Prostate gland (tissue), 2 donors: Measurements from ENCODE around the gene SNRPD2. TPM values are rescaled to one million over a fixed set of nuclear protein-coding genes. Genes with fewer than 3 reads are reported as not detected.

Experiments
- DNase-seq: peaks from one replicate; pipeline ENCODE4 v3.0.0-alpha.2; 2019; ENCODE audit warnings: low spot score
- H3K27ac ChIP-seq, 2 donors: fragments of 200-600 bp; sonication (generic); 2 replicates each; pipeline ENCODE4 v1.5.1; 2017 to 2019
- H3K27me3 ChIP-seq: fragments of 200-600 bp; sonication (generic); replicated peaks from 2 replicates; pipeline ENCODE4 v1.5.1; 2019; ENCODE audit not compliant: insufficient read depth
- H3K36me3 ChIP-seq, 2 donors: fragments of 200-600 bp; sonication (generic); 1 replicate in 1 of 2; 2 replicates in 1 of 2; pipeline versions ENCODE4 v1.5.1 to v1.8.1; 2017 to 2019
- H3K4me1 ChIP-seq: fragments of 200-600 bp; sonication (generic); replicated peaks from 2 replicates; pipeline ENCODE4 v1.5.1; 2019
- H3K4me3 ChIP-seq, 2 donors: fragments of 200-600 bp; sonication (generic); 2 replicates each; pipeline ENCODE4 v1.5.1; 2017 to 2019
- H3K9me3 ChIP-seq: fragments of 200-600 bp; sonication (generic); 2 replicates; pipeline ENCODE4 v1.5.1; 2017
- POLR2A ChIP-seq: fragments of 450-650 bp; IDR thresholded peaks from one replicate; pipeline ENCODE4 v1.6.1; 2016; ENCODE audit warnings: antibody characterized with exemption, mild to moderate bottlenecking
- POLR2AphosphoS5 ChIP-seq: sonication (generic); formaldehyde crosslinking; IDR thresholded peaks from one replicate; pipeline ENCODE4 v1.6.1; 2017; ENCODE audit warnings: antibody characterized with exemption
- WGBS: methylation state at CpG from one replicate; pipeline ENCODE4 v1.1.5; 2018; 5-methylcytosine and 5-hydroxymethylcytosine counted together
- intact Hi-C: fragments of 100-400 bp; cut with DNase I; formaldehyde crosslinking; loops from one replicate; pipeline ENCODE4 v1.14.2; 2022
- total RNA-seq, 2 donors: library from RNA; depleted of rRNA; stranded (reverse); fragments of >200 nt; gene quantifications; one replicate each; pipeline ENCODE4 v1.1.0, GENCODE V29; 2016
- TF ChIP-seq, protein P1 (sequence below), 4 experiments: fragments of 200-600 bp in 2 of 4; fragments of 450-650 bp in 2 of 4; sonication (generic) in 2 of 4; IDR thresholded peaks; 1 replicate in 3 of 4; 2 replicates in 1 of 4; pipeline ENCODE4 v1.5.1; 2016 to 2019; ENCODE audit warnings: antibody characterized with exemption in 4 of 4, mild to moderate bottlenecking in 2 of 4, moderate library complexity in 2 of 4

Gene SNRPD2
- total RNA-seq, 2 donors from 2014 or later: 132 to 240 TPM

DNA sequence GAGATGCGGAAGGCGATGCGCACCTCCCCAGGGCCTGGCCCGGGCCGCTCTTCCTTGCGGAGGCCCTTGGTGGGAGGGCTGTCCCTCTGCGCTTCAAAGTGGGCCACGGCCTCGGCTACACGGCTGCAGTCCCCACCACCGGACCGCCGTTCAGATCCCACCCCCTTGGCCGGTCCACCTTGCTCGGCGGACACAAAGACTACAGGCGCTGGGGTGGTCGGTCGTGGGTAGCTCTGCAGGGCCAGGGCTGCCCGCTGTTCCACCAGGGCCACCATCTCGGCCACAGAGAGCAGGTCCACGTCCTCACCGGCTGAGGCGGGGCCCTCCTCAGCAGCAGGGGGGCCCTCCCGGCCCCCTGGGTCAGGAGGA is 20.9 kb upstream of the SNRPD2 start:
- H3K4me1 ChIP-seq: no peaks in the 10 kb centered on the region
- H3K27me3 ChIP-seq: no peaks in the 10 kb centered on the region
- H3K27ac ChIP-seq: no peak overlapping the region
- no peak overlapping the region for H3K4me3 ChIP-seq
- intact Hi-C loops: no loop called here
- H3K9me3 ChIP-seq: no peaks in the 10 kb centered on the region
- WGBS: 90% methylated on average over 9 of the region's 25 CpGs
- H3K36me3 ChIP-seq: peaks cover 4 to 5% of the 10 kb centered on the region in 2 donors
- DNase-seq: no peak
- TF ChIP-seq POLR2A: no peak
- TF ChIP-seq, protein P1, sequence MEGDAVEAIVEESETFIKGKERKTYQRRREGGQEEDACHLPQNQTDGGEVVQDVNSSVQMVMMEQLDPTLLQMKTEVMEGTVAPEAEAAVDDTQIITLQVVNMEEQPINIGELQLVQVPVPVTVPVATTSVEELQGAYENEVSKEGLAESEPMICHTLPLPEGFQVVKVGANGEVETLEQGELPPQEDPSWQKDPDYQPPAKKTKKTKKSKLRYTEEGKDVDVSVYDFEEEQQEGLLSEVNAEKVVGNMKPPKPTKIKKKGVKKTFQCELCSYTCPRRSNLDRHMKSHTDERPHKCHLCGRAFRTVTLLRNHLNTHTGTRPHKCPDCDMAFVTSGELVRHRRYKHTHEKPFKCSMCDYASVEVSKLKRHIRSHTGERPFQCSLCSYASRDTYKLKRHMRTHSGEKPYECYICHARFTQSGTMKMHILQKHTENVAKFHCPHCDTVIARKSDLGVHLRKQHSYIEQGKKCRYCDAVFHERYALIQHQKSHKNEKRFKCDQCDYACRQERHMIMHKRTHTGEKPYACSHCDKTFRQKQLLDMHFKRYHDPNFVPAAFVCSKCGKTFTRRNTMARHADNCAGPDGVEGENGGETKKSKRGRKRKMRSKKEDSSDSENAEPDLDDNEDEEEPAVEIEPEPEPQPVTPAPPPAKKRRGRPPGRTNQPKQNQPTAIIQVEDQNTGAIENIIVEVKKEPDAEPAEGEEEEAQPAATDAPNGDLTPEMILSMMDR (IDR thresholded peaks at IDR 0.05): no peak
- no peak for TF ChIP-seq POLR2AphosphoS5

DNA sequence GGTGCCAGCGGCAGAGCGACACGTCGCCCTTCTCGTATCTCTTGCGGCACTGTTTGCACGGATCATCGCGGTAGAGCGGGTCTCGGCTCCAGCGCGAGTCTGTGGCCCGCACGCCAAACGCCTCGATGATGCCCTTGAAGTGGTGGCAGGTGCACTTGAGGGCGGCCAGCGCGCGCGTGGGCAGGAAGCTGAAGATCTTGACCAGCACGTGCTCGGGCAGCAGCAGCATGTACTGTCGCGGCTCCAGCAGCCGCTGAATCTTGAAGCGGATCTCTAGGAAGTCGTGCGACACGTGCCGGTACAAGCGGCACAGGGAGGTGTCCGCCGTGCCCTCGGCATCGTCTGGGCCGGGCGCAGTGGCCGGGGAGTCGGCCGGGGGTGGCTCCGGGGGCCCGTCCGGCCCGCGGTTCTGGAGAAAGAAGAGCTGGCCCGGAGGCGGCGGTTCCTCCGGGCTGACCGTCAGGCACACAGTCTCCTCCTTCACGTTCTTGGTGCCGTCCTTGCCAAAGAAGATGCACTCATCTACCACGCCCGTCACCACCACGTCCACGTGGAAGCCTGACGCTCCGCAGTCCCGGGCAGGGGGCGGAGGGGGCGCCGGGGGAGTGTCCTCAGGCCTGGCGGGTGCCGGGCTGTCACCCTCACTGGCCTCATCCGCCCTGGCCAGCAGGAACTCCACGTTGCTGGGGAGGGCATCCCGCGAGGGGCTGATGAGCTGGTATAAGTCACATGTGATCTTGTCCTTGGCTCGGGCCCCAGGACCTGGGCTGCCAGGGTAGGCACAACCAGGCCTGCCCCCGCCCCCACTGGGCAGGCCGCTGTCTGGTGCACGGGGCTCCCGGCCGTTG is 20.3 kb upstream of the SNRPD2 start:
- intact Hi-C loops: no loop called here
- DNase-seq: no peak
- no peaks in the 10 kb centered on the region for H3K27me3 ChIP-seq
- no peaks in the 10 kb centered on the region for H3K4me1 ChIP-seq
- H3K4me3 ChIP-seq: no peak overlapping the region
- H3K9me3 ChIP-seq: no peaks in the 10 kb centered on the region
- peaks cover 4 to 5% of the 10 kb centered on the region in 2 donors for H3K36me3 ChIP-seq
- no peak overlapping the region for H3K27ac ChIP-seq
- WGBS: 93% methylated on average over 46 of the region's 76 CpGs
- TF ChIP-seq POLR2A (no peak), POLR2AphosphoS5 (no peak)
- TF ChIP-seq, protein P1 (IDR thresholded peaks at IDR 0.05): no peak

DNA sequence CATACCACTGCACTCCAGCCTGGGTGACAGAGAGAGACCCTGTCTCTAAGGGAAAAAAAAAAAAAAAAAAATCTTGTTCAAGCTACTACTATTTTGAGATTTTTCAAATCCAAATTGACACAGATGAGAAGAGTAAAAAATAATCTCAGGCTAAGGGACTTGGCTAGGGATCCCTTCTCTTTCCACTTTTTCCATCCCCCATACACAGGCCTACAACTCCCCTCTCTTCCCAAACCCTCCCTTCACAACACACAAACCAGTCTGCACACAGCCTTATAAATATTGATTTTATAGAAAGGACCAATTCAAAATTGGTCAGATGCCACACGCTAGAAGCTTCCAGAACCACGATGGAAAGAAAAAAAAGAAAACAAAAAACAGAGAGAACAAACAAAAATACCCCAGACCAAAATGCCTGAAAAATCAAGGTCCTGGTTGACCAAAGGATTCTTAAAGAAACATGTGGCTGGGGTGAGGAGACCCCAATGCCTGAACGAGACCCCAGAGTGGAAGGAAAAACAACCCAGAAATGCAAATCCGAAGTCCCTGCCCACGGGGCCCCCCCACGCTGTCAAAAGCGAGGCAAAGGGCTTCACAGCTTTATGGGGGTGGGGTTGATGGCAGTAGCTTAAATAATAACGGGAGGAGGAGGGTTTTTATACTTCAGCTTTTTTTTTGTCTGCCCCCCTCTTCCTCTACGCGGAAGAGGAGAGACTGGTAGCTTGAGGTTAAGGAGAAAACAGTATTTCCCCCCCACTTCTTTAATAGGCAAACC is 18.8 kb upstream of the SNRPD2 start:
- H3K9me3 ChIP-seq: no peaks in the 10 kb centered on the region
- TF ChIP-seq, protein P1 (IDR thresholded peaks at IDR 0.05): no peak
- peak; percentile 22 for TF ChIP-seq POLR2AphosphoS5
- no peak overlapping the region for H3K4me3 ChIP-seq
- H3K27me3 ChIP-seq: no peaks in the 10 kb centered on the region
- H3K36me3 ChIP-seq: peaks cover 4 to 5% of the 10 kb centered on the region in 2 donors
- 58% methylated on average over 10 of the region's 10 CpGs for WGBS
- DNase-seq: no peak
- no peak overlapping the region for H3K27ac ChIP-seq
- intact Hi-C loops: no loop called here
- H3K4me1 ChIP-seq: no peaks in the 10 kb centered on the region

DNA sequence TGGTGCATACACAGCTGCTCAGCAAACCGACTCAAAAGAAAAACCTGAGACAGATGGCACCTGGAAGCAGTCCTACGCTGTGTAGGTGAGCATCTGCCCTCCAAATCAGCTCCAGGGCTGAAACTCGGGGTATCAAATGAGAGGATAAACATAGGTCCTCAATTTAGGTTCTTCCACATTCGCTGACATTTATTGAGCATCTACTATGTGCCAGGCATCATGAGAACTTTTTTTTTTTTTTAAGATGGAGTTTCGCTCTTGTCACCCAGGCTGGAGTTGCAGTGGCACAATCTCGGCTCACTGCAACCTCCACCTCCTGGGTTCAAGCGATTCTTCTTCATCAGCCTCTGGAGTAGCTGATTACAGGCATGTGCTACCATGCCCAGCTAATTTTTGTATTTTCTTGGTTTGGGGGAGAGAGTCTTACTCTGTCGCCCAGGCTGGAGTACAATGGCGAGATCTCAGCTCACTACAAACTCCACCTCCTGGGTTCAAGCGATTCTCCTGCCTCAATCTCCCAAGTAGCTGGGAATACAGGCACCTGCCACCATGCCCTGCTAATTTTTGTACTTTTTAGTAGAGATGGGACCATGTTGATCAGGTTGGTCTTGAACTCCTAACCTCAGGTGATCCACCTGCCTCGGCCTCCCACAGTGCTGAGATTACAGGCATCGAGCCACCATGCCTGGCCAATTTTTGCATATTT is 14.1 kb upstream of the SNRPD2 start:
- DNase-seq: no peak
- Histone ChIP-seq H3K36me3 (no peaks in the 10 kb centered on the region), H3K27me3 (no peaks in the 10 kb centered on the region), H3K4me3 (no peak overlapping the region), H3K9me3 (no peaks in the 10 kb centered on the region), H3K4me1 (no peaks in the 10 kb centered on the region), H3K27ac (no peak overlapping the region)
- intact Hi-C loops: no loop called here
- TF ChIP-seq POLR2A: no peak
- TF ChIP-seq, protein P1 (IDR thresholded peaks at IDR 0.05): no peak
- TF ChIP-seq POLR2AphosphoS5: no peak
- 90% methylated on average over 12 of the region's 12 CpGs for WGBS
